Right atrium auricular region (tissue), 2 donors: Measurements from ENCODE around the gene INTS6. TPM values are rescaled to one million over a fixed set of nuclear protein-coding genes. Genes with fewer than 3 reads are reported as not detected.

ENCODE experiments used
- DNase-seq: peaks from one replicate; pipeline ENCODE4 v3.0.0-alpha.2; 2019; ENCODE audit warnings: low spot score
- H3K27ac ChIP-seq, 2 donors: fragments of 200-600 bp; sonication (generic); 1 replicate in 1 of 2; 2 replicates in 1 of 2; pipeline ENCODE4 v1.5.1; 2016 to 2019
- H3K27me3 ChIP-seq, 2 donors: fragments of 200-600 bp; sonication (generic); one replicate each; pipeline versions ENCODE4 v1.5.1 to v1.6.0; 2017 to 2019
- H3K36me3 ChIP-seq: fragments of 200-600 bp; sonication (generic); one replicate; pipeline ENCODE4 v1.5.1; 2016
- H3K4me1 ChIP-seq, 2 donors: fragments of 200-600 bp; sonication (generic); one replicate each; pipeline versions ENCODE4 v1.5.1 to v1.6.0; 2017 to 2019
- H3K4me3 ChIP-seq, 2 donors: fragments of 200-600 bp; sonication (generic); 1 replicate in 1 of 2; 2 replicates in 1 of 2; pipeline ENCODE4 v1.5.1; 2017 to 2019; ENCODE audit warnings: mild to moderate bottlenecking in 1 of 2, moderate library complexity in 1 of 2
- H3K9me3 ChIP-seq, 2 donors: fragments of 200-600 bp; sonication (generic); one replicate each; pipeline ENCODE4 v1.5.1; 2019
- CTCF ChIP-seq, 2 donors: fragments of 200-600 bp; sonication (generic); IDR thresholded peaks; one replicate each; pipeline ENCODE4 v1.5.1; 2019; ENCODE audit warnings: antibody characterized with exemption in 2 of 2
- total RNA-seq, 2 donors: library from RNA; depleted of rRNA; stranded (reverse); fragments of >200 nt; gene quantifications; one replicate each; pipeline ENCODE4 v1.1.0, GENCODE V29; 2016

The INTS6 gene
- total RNA-seq, 2 donors from 2014 or later: 18.7 to 27.6 TPM

- Histone ChIP-seq H3K4me3 (no peak overlapping the region), H3K4me1 (no peaks in the 10 kb centered on the region), H3K27me3 (no peaks in the 10 kb centered on the region), H3K36me3 (no peaks in the 10 kb centered on the region), H3K27ac (no peak overlapping the region), H3K9me3 (no peaks in the 10 kb centered on the region)
- DNase-seq: no peak
- TF ChIP-seq CTCF (IDR thresholded peaks at IDR 0.05): no peak
Measured at GRCh38 chr13:51478418-51479198, 25.8 kb upstream of the INTS6 start.

- H3K4me3 ChIP-seq: no peak overlapping the region
- H3K4me1 ChIP-seq: no peaks in the 10 kb centered on the region
- no peaks in the 10 kb centered on the region for H3K9me3 ChIP-seq
- no peak for DNase-seq
- no peaks in the 10 kb centered on the region for H3K36me3 ChIP-seq
- no peaks in the 10 kb centered on the region for H3K27me3 ChIP-seq
- H3K27ac ChIP-seq: no peak overlapping the region
- no peak for TF ChIP-seq CTCF (IDR thresholded peaks at IDR 0.05)
Measured at GRCh38 chr13:51477653-51478324, 25.0 kb upstream of the INTS6 start.

GRCh38 chr13:51477149-51477548 lies 24.3 kb upstream of the INTS6 start:
- Histone ChIP-seq H3K27me3 (no peaks in the 10 kb centered on the region), H3K36me3 (no peaks in the 10 kb centered on the region), H3K9me3 (no peaks in the 10 kb centered on the region), H3K27ac (peak overlapping the region in 1 of 2 donors; percentile 14), H3K4me3 (no peak overlapping the region), H3K4me1 (no peaks in the 10 kb centered on the region)
- no peak for DNase-seq
- TF ChIP-seq CTCF (IDR thresholded peaks at IDR 0.05): no peak

GRCh38 chr13:51475727-51476501 lies 23.1 kb upstream of the INTS6 start:
- no peak for TF ChIP-seq CTCF (IDR thresholded peaks at IDR 0.05)
- DNase-seq: no peak
- Histone ChIP-seq H3K36me3 (no peaks in the 10 kb centered on the region), H3K27ac (no peak overlapping the region), H3K4me1 (no peaks in the 10 kb centered on the region), H3K9me3 (no peaks in the 10 kb centered on the region), H3K27me3 (no peaks in the 10 kb centered on the region), H3K4me3 (no peak overlapping the region)

GRCh38 chr13:51469790-51470189 lies 17.0 kb upstream of the INTS6 start:
- DNase-seq: no peak
- Histone ChIP-seq H3K4me3 (no peak overlapping the region), H3K9me3 (no peaks in the 10 kb centered on the region), H3K36me3 (no peaks in the 10 kb centered on the region), H3K27me3 (no peaks in the 10 kb centered on the region), H3K27ac (no peak overlapping the region), H3K4me1 (no peaks in the 10 kb centered on the region)
- TF ChIP-seq CTCF (IDR thresholded peaks at IDR 0.05): no peak
